ENCODE data around the gene GDF10. TPM values are rescaled to one million over a fixed set of nuclear protein-coding genes. Genes with fewer than 3 reads are reported as not detected.

GDF10 gene
- total and polyA plus RNA-seq, 2 donors (not counting 1 experiment from before 2014, with no cell fraction given) = not detected

GRCh38 chr10:47287805-47288204 lies 12.2 kb upstream of the GDF10 start:
- Histone ChIP-seq H3K4me3 (ENCODE audit: control extremely low read depth in 1 of 5, extremely low read depth in 1 of 5, insufficient read depth in 1 of 5, low read depth in 2 of 5, low read length in 4 of 5) (no peak overlapping the region), H3K9me3 (ENCODE audit: control extremely low read depth in 1 of 3, control insufficient read depth in 2 of 3, insufficient read depth in 1 of 3, low read length in 2 of 3) (no peaks in the 10 kb centered on the region), H3K27ac (ENCODE audit: low read length in 2 of 2) (no peak overlapping the region), H3K9ac (ENCODE audit: low read length) (no peak overlapping the region), H3K79me2 (ENCODE audit: control insufficient read depth, insufficient read depth, low read length) (no peaks in the 10 kb centered on the region), H3K4me2 (replicated peaks; ENCODE audit: low read depth, low read length, poor library complexity, severe bottlenecking) (no peak overlapping the region), H3K36me3 (replicated peaks in 1 of 2; ENCODE audit: control extremely low read depth in 1 of 2, control insufficient read depth in 1 of 2, extremely low read depth in 1 of 2, insufficient read depth in 2 of 2, low read length in 1 of 2) (no peaks in the 10 kb centered on the region), H4K20me1 (ENCODE audit: control insufficient read depth, insufficient read depth, low read length, poor library complexity, severe bottlenecking) (no peaks in the 10 kb centered on the region), H3K27me3 (replicated peaks in 1 of 4; ENCODE audit: control extremely low read depth in 1 of 4, control insufficient read depth in 3 of 4, insufficient read depth in 4 of 4, low read length in 3 of 4) (no peaks in the 10 kb centered on the region), H3K4me1 (ENCODE audit: control insufficient read depth in 2 of 2, insufficient read depth in 2 of 2, low read length in 2 of 2) (peaks cover 7 to 13% of the 10 kb centered on the region in 2 donors), H2AFZ (ENCODE audit: insufficient read depth, low read depth, low read length, poor library complexity, severe bottlenecking) (no peak overlapping the region)
- Mint-ChIP-seq H3K4me1 (peaks cover 15% of the 10 kb centered on the region), H3K27me3 (no peaks in the 10 kb centered on the region), H3K4me3 (no peak overlapping the region), H3K27ac (no peak overlapping the region), H3K9me3 (ENCODE audit: insufficient read depth) (no peaks in the 10 kb centered on the region)
- no peak for DNase-seq
- CTCF ChIA-PET = interaction anchor here (0.6 kb wide), 1 partner anchor 37 kb away, joined by 3 read pairs; no protein-coding TSS in a partner anchor
- TF ChIP-seq EZH2 (IDR thresholded peaks at IDR 0.05; ENCODE audit: borderline replicate concordance, insufficient read depth, low read depth, low read length, poor library complexity, severe bottlenecking) = no peak
- no peak for TF ChIP-seq CTCF (IDR thresholded peaks at IDR 0.05)
- 94% methylated on average over 6 of the region's 6 CpGs for WGBS (ENCODE audit: insufficient coverage)
- no peak for ATAC-seq (ENCODE audit: low read depth)
- intact Hi-C loops (cut with micrococcal nuclease) = no loop called here
- POLR2A ChIA-PET = no interaction called here

GRCh38 chr10:47288236-47288635 lies 11.8 kb upstream of the GDF10 start:
- no peak for DNase-seq
- Histone ChIP-seq H3K79me2 (ENCODE audit: control insufficient read depth, insufficient read depth, low read length) (no peaks in the 10 kb centered on the region), H3K9ac (ENCODE audit: low read length) (no peak overlapping the region), H3K4me2 (replicated peaks; ENCODE audit: low read depth, low read length, poor library complexity, severe bottlenecking) (no peak overlapping the region), H3K9me3 (ENCODE audit: control extremely low read depth in 1 of 3, control insufficient read depth in 2 of 3, insufficient read depth in 1 of 3, low read length in 2 of 3) (no peaks in the 10 kb centered on the region), H3K4me3 (ENCODE audit: control extremely low read depth in 1 of 5, extremely low read depth in 1 of 5, insufficient read depth in 1 of 5, low read depth in 2 of 5, low read length in 4 of 5) (no peak overlapping the region), H3K27ac (ENCODE audit: low read length in 2 of 2) (no peak overlapping the region), H2AFZ (ENCODE audit: insufficient read depth, low read depth, low read length, poor library complexity, severe bottlenecking) (no peak overlapping the region), H3K4me1 (ENCODE audit: control insufficient read depth in 2 of 2, insufficient read depth in 2 of 2, low read length in 2 of 2) (peaks cover 7 to 13% of the 10 kb centered on the region in 2 donors), H3K27me3 (replicated peaks in 1 of 4; ENCODE audit: control extremely low read depth in 1 of 4, control insufficient read depth in 3 of 4, insufficient read depth in 4 of 4, low read length in 3 of 4) (no peaks in the 10 kb centered on the region), H4K20me1 (ENCODE audit: control insufficient read depth, insufficient read depth, low read length, poor library complexity, severe bottlenecking) (no peaks in the 10 kb centered on the region), H3K36me3 (replicated peaks in 1 of 2; ENCODE audit: control extremely low read depth in 1 of 2, control insufficient read depth in 1 of 2, extremely low read depth in 1 of 2, insufficient read depth in 2 of 2, low read length in 1 of 2) (no peaks in the 10 kb centered on the region)
- no peak for ATAC-seq (ENCODE audit: low read depth)
- no peak overlapping the region for H3K27ac Mint-ChIP-seq
- POLR2A ChIA-PET = no interaction called here
- no peak overlapping the region for H3K4me3 Mint-ChIP-seq
- intact Hi-C loops (cut with micrococcal nuclease) = no loop called here
- TF ChIP-seq EZH2 (IDR thresholded peaks at IDR 0.05; ENCODE audit: borderline replicate concordance, insufficient read depth, low read depth, low read length, poor library complexity, severe bottlenecking) (no peak), CTCF (IDR thresholded peaks at IDR 0.05) (no peak)
- H3K9me3 Mint-ChIP-seq (ENCODE audit: insufficient read depth) = no peaks in the 10 kb centered on the region
- H3K4me1 Mint-ChIP-seq = peaks cover 15% of the 10 kb centered on the region
- CTCF ChIA-PET = interaction anchor here (0.6 kb wide), 1 partner anchor 38 kb away, joined by 3 read pairs; no protein-coding TSS in a partner anchor
- WGBS (ENCODE audit: insufficient coverage) = 97% methylated on average over 5 of the region's 8 CpGs
- no peaks in the 10 kb centered on the region for H3K27me3 Mint-ChIP-seq
